GM18498 (cell line): ENCODE data around the gene TPP2.

Experiments
- ATAC-seq: cut with Tn5 transposase; IDR thresholded peaks from one replicate; pipeline ENCODE4 v1.9.1; 2021; ENCODE audit warnings: mild to moderate bottlenecking, moderate library complexity; ENCODE audit not compliant: unreplicated experiment

Gene TPP2

GRCh38 chr13:102596147-102597028, at the start of gene TPP2:
TPP2 (plus strand) TSS chr13:102596986; CDS start chr13:102597039, 53 bp downstream.
- ATAC-seq = peak; percentile 83

DNA sequence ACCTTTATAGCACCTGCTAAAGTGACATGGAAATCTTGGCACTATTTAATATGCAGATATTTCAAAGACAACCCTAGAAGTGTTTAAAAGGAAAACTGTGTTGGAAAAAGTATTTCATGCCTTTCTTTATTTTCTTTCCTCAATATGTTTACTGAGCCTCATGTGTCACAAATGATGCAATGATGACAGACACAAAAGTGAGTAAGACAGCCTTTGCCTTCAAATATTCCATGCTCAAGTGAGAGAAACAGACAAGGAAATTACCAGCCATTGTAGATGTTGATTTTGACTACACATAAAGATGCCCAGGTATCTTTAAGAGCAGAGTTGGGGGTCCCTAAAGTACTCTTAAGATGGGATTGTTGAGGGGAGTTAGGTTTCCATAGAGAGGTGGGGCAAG, 48.0 kb upstream of the TPP2 start:
- ATAC-seq = no peak

DNA sequence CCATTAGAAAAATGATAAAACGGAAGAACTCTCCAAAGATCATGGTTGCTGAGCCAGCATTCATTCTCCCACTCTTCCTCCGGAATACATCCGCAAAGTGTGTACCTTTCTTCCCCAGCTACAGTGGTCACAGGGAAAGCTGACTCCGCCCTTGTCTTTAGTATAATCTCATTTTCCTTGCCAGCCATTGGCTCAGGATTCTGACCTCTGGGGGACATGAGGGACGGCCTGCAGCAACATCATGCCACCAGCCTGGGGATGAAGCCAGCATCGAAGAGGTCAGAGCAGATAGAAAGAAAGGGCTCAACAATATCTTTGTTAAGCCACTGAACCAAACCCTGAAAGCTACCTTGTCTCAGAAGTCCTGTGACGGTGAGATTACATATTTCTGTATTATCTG, 46.3 kb upstream of the TPP2 start:
- ATAC-seq = no peak

DNA sequence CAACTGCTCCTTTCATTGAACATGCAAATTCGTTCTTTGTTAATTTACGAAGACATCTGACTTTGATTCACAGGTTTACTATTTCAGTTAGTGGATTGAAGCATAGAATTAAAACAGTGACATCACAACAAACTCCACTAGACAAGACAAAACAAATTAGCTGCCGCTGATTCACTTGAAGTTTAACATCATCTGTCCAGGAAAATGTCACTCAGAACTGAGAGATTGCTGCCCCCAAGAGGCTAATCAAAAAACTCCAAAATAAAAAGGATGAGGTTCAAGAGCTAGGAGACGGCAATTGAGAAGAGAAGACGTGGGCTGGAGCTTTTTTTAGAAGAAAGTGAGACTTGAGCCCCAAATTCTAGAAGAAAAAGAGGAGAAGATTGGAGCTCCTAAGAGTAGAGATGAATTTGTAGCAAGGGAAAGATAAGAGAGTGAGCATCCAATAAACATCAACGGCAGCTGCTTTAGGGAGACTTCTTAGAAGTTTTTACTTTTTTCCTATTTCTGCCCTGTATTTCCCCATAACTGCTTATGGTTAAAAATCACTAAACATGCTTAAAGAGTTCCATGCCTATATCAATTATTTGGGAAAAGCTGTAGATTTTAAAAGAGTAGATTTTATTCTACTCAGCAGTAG, 40.8 kb upstream of the TPP2 start:
- no peak for ATAC-seq

- ATAC-seq = no peak
Observed at GRCh38 chr13:102556806-102557205, 40.0 kb upstream of the TPP2 start.

DNA sequence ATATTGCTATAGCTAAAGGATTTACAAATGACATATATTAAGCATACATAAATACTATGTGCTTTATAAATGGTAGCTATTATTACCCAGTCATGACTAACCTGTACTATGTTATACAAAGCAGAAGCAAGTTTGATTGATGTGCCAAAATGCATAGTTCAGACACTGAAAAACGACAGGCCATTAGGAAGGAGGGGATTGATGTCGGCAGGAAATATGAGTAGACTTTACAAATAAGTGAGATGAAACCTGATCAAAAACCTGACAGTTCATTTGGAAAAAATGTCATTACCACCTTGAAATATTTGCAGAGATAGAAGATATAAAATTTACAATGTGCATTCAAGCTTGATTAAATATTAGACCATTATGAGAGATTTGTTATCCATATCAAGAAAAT, 38.8 kb upstream of the TPP2 start:
- ATAC-seq = no peak

GRCh38 chr13:102561933-102562332, 34.9 kb upstream of the TPP2 start:
- no peak for ATAC-seq

DNA sequence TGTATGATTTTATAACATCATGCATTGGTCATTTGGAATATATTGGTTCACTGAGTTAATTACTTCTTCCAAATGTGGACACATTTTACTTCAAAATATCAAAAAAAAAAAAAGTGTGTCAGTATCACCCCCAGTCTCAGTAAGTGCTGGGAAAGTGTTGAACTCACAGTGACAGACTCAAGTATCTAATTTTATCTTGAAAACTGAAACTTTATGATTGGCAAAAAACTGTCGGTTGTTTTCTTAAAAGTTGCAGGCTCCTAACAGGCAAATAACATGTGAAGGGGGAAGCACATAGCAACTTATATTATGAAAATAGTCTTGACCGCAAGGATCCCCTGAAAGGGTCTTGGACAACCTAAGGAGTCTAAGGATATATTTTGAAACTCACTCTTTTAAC, 33.5 kb upstream of the TPP2 start:
- ATAC-seq = no peak

DNA sequence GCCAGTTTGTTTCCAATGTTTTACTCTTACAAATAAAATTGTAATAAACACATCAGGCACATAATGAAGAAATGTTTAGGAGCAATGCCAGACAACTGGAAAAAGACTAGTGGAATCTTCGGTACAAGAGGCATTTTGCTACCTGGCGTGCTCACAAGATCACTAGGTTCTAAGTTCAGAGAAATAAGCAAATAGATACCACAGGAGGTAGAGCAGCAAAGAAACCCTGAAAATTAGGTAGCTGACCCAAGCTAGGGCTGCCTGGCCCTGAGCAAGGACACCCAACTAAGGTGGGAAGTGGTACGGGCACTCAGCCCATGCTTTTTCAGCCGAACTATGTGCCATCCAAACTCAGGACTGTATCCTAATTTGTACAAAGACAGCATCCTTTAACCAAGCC, 32.2 kb upstream of the TPP2 start:
- no peak for ATAC-seq

DNA sequence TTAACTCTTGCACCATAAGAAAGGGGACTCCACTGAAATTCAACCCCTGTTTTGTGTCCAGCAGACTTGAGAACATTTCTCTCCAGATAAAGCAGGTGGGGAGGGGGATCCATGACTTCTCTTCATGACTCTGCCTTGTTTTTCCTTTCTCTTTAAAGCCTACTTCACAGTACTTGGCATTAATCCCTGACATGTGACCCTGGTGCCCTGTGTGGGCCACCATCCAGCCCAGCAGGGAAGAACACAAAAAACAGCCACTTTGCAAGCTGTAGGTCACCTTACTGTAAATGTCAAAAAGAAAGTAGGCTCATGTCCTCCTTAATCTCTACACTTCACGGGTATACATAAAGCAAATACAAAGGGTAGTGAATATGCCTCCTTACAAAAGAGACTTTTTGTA, 30.3 kb upstream of the TPP2 start:
- ATAC-seq = no peak

DNA sequence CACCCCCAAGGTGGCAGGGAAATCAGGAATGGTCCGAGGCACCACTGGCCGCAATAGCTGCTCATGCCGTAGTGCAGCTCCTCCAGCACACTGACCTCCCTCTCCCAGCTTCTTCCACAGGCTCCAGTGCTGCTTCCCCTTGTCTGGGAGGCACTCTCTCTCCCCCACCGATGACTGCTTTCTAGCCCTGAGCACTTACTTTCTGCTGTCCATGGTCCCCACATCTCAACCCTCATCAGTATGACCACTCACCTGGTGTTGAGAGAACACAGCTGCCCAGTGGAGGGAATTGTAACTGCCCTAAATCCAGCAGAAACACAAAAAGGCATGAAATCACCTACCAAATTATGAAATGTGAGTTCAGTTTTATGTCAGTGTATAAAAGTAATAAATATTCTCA, 28.9 kb upstream of the TPP2 start:
- no peak for ATAC-seq

GRCh38 chr13:102569488-102569887, 27.3 kb upstream of the TPP2 start:
- ATAC-seq = no peak

- no peak for ATAC-seq
Observed at GRCh38 chr13:102571075-102571474, 25.7 kb upstream of the TPP2 start.

GRCh38 chr13:102572323-102572722, 24.5 kb upstream of the TPP2 start:
- ATAC-seq = no peak

GRCh38 chr13:102580552-102581169, 16.1 kb upstream of the TPP2 start:
- peak; percentile 66 for ATAC-seq

GRCh38 chr13:102582256-102582655, 14.5 kb upstream of the TPP2 start:
- ATAC-seq = no peak

DNA sequence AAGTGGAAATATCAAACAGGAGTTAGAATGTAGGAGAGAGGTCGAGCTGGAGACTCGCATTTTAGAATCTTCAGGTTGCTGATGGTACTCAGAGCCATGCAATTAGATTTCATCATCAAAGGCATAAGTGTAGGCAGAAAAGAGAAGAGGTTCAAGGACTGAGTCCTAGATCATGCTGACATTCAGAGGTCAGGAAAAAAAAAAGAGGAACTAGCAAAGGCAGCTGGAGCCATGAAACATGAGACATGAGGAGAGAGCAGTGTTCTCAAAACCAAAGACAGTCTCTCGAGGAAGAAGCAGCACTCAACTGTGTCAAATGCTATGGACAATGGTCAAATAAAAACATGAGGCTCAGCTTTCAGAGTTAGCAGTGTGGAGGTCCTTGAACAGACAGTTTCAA, 12.4 kb upstream of the TPP2 start:
- ATAC-seq = peak; percentile 59

DNA sequence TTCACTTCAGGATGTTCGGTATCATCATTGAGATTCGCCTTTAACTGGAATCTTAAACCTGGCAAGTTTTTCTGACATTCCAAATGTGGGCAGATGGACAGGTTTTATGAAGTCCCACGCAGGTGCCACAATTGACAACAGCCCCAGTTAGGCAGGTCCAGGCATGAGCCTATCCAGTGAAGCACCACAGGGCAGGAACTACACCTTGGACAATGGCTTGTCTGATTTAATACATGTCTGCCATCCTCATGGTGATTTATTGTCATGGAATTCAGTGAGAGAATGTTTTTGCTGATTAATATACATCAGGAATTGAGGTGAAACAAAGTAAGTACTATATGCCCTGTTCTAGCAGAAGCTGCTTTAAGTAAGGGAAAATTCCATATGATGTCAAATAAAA, 10.2 kb upstream of the TPP2 start:
- ATAC-seq = no peak

DNA sequence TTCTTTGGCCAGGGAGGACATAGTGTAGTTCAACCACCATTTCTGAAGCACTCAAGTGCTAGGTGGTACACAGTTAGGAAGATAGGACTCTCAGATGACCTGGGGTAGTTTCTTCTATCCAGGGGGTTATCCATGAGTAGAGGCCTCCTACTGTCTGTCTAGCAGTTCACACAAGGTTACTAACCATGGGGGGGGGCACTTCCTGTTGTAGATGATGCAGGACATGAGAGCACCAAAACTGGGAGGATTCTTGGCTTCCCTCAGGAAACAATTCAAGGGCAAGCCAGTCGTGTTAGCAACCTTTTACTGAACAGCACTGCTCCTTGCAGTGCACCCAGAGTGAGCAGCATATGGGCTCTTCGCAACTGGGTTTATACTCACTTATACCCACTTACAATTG, 8.9 kb upstream of the TPP2 start:
- ATAC-seq = no peak

DNA sequence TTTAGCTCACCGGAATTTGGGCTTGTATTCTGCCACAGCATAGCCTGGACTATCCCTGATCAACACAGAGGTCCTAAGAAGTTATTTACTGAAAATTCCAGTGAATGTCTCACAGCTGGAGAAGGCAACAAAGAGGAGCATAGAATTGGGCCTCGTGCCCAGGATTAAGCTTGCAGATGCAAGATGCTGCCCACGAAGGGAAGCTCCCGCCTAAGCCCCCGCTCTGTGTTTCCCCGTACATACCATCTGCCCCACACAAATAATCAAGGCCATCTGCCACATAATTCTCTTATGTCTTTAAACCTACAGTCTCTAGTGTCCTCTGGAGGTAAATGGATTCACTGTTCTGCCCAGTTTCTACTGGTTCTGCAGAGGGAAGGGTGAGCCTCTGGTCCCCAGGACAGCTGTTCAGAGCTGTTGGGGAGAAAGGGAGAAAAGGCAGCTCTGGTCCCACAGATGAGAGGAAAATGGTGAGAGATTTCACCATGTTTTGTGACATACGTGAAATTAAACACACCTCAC, 7.4 kb upstream of the TPP2 start:
- ATAC-seq = no peak

DNA sequence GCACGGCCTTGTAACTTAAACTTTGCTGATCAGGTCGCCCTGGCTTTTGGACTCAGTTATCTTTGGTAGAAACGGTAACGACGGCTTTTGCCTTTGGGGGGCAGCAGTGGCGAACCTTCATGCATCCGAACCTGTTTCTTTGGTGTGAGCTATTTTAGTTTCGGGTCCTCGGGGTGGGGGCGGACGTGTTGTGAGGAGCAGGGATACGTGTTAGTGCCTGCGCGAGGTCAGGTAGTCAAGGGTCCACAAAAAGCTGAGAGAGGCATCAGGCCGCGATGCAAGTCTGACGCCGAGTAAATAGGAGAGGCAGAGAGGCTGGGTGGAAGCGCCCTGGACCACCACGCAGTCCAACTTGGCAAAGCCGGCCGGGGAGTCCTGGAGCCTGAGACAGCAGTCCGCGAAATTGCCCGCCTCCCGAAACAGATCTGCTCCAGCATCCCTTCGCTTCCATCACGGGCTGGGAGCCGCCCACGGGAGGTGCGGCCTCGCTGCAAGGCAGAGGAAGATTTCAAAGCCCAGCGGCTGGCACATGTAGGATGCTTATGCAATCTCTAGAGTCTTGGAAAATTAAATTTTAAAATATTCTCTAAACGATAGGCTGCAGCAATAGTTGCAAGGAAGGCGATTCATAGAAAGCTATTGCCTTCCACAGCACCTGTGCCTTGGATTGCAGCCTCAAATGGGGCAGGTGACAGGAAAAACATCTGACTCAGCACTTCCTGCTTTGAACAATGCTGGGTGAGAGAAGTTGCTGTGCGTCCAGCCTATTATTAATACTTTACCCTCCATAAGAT, 4.6 kb upstream of the TPP2 start:
- ATAC-seq = peak; percentile 47
